ENCODE data around the gene HS3ST5.

DNA sequence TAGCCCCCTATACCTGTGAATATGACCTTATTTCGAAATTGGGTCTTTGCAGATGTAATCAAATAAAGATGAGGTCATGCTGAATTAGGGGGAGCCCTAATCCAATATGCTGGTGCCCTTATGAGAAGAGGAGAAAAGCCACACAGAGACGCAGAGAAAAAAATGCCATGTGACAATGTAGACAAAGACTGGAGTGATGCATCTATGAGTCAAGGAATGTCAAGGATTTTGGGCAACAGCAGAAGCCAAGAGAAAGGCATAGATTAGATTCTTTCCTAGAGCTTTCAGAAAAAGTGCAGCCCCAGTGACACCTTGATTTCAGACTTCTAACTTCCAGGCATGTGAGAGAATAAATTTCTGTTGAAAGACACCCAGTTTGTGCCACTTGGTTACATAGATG, 47.4 kb upstream of the HS3ST5 start:
- TF ChIP-seq, protein P1, sequence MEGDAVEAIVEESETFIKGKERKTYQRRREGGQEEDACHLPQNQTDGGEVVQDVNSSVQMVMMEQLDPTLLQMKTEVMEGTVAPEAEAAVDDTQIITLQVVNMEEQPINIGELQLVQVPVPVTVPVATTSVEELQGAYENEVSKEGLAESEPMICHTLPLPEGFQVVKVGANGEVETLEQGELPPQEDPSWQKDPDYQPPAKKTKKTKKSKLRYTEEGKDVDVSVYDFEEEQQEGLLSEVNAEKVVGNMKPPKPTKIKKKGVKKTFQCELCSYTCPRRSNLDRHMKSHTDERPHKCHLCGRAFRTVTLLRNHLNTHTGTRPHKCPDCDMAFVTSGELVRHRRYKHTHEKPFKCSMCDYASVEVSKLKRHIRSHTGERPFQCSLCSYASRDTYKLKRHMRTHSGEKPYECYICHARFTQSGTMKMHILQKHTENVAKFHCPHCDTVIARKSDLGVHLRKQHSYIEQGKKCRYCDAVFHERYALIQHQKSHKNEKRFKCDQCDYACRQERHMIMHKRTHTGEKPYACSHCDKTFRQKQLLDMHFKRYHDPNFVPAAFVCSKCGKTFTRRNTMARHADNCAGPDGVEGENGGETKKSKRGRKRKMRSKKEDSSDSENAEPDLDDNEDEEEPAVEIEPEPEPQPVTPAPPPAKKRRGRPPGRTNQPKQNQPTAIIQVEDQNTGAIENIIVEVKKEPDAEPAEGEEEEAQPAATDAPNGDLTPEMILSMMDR (conservative IDR thresholded peaks at IDR 0.05) = no peak
- TF ChIP-seq EZH2 (IDR thresholded peaks at IDR 0.05; ENCODE audit: low read depth) = no peak

All from PC-9 (cell line).